Neural cell (in vitro differentiated cells): ENCODE results near the gene CFAP97D1. TPM values are rescaled to one million over a fixed set of nuclear protein-coding genes. Genes with fewer than 3 reads are reported as not detected.

Experiments
- H2AFZ ChIP-seq: fragments of 200-600, 300-800 bp; sonication (generic), shearing (Covaris generic); 2 replicates; pipeline ENCODE4 v1.6.0; 2014; ENCODE audit warnings: low read depth, mild to moderate bottlenecking, antibody characterized with exemption, low read length, moderate library complexity
- H3F3A ChIP-seq: fragments of 200-600 bp; shearing (Covaris generic); 2 replicates; pipeline ENCODE4 v1.6.1; 2016; ENCODE audit warnings: mild to moderate bottlenecking, moderate library complexity, mixed read lengths, antibody characterized with exemption, low read length; ENCODE audit not compliant: insufficient read depth, poor library complexity, severe bottlenecking
- H3K27ac ChIP-seq: fragments of 200-600, 300-800 bp; sonication (generic), shearing (Covaris generic); 2 replicates; pipeline ENCODE4 v1.5.1; 2014; ENCODE audit warnings: mild to moderate bottlenecking, low read length, moderate library complexity
- H3K27me3 ChIP-seq: fragments of 300-800, 200-600 bp; sonication (generic), shearing (Covaris generic); 2 replicates; pipeline ENCODE4 v1.6.0; 2014; ENCODE audit warnings: mild to moderate bottlenecking, low read depth, low read length, moderate library complexity; ENCODE audit not compliant: insufficient read depth
- H3K36me3 ChIP-seq: fragments of 300-800, 200-600 bp; sonication (generic), shearing (Covaris generic); 2 replicates; pipeline ENCODE4 v1.5.1; 2014; ENCODE audit warnings: mild to moderate bottlenecking, antibody characterized with exemption, low read length, moderate library complexity; ENCODE audit not compliant: insufficient read depth
- H3K4me2 ChIP-seq: fragments of 300-800, 200-600 bp; sonication (generic), shearing (Covaris generic); 2 replicates; pipeline ENCODE4 v1.6.0; 2014; ENCODE audit warnings: mild to moderate bottlenecking, low read length
- H3K4me3 ChIP-seq: fragments of 300-800, 200-600 bp; sonication (generic), shearing (Covaris generic); 2 replicates; pipeline ENCODE4 v1.5.1; 2014; ENCODE audit warnings: mild to moderate bottlenecking, low read length, moderate library complexity
- H3K79me2 ChIP-seq: fragments of 200-600 bp; shearing (Covaris generic); replicated peaks from 2 replicates; pipeline ENCODE4 v1.6.0; 2014; ENCODE audit warnings: mild to moderate bottlenecking, low read length, moderate library complexity; ENCODE audit not compliant: insufficient read depth
- H3K9ac ChIP-seq: fragments of 300-800, 200-600 bp; sonication (generic), shearing (Covaris generic); 2 replicates; pipeline ENCODE4 v1.6.1; 2016; ENCODE audit warnings: mild to moderate bottlenecking, low read length, mixed read lengths
- H3K9me2 ChIP-seq: fragments of 200-600 bp; shearing (Covaris generic); 2 replicates; pipeline ENCODE4 v1.6.1; 2016; ENCODE audit warnings: mild to moderate bottlenecking, low read length, mixed read lengths; ENCODE audit not compliant: insufficient read depth
- H3K9me3 ChIP-seq: fragments of 200-600, 300-800 bp; sonication (generic), shearing (Covaris generic); 2 replicates; pipeline ENCODE4 v1.6.1; 2016; ENCODE audit warnings: mild to moderate bottlenecking, mixed run types, low read length, moderate library complexity, mixed read lengths
- H4K20me1 ChIP-seq: fragments of 200-600 bp; shearing (Covaris generic); 2 replicates; pipeline ENCODE4 v1.6.1; 2016; ENCODE audit warnings: mild to moderate bottlenecking, mixed run types; ENCODE audit not compliant: insufficient read depth
- CTCF ChIP-seq: fragments of 450-650 bp; IDR thresholded peaks from 2 replicates; pipeline ENCODE4 v1.5.1; 2014; ENCODE audit warnings: antibody characterized with exemption, mild to moderate bottlenecking, moderate library complexity; ENCODE audit not compliant: poor library complexity, severe bottlenecking
- EP300 ChIP-seq: fragments of 450-650 bp; conservative IDR thresholded peaks from 2 replicates; pipeline ENCODE4 v1.6.1; 2014; ENCODE audit warnings: antibody characterized with exemption, mild to moderate bottlenecking, moderate library complexity; ENCODE audit not compliant: poor library complexity, severe bottlenecking
- EZH2 ChIP-seq: fragments of 200-600, 300-800 bp; shearing (Covaris generic), sonication (generic); IDR thresholded peaks from 2 replicates; pipeline ENCODE4 v1.6.1; 2014; ENCODE audit warnings: antibody characterized with exemption, low read length, borderline replicate concordance, mild to moderate bottlenecking; ENCODE audit not compliant: insufficient read depth, poor library complexity, severe bottlenecking
- MXI1 ChIP-seq: fragments of 450-650 bp; conservative IDR thresholded peaks from 2 replicates; pipeline ENCODE4 v1.6.1; 2014; ENCODE audit warnings: antibody characterized with exemption, mild to moderate bottlenecking; ENCODE audit not compliant: poor library complexity, severe bottlenecking
- POLR2AphosphoS5 ChIP-seq: IDR thresholded peaks from 2 replicates; pipeline ENCODE4 v1.6.1; 2012
- RAD21 ChIP-seq: fragments of 450-650 bp; conservative IDR thresholded peaks from 2 replicates; pipeline ENCODE4 v1.6.1; 2014; ENCODE audit warnings: antibody characterized with exemption, mild to moderate bottlenecking, moderate library complexity
- REST ChIP-seq: IDR thresholded peaks from 2 replicates; pipeline ENCODE4 v1.6.1; 2012; ENCODE audit warnings: borderline replicate concordance
- SMC3 ChIP-seq: fragments of 450-650 bp; conservative IDR thresholded peaks from 2 replicates; pipeline ENCODE4 v1.6.1; 2014; ENCODE audit warnings: antibody characterized with exemption, mild to moderate bottlenecking, moderate library complexity; ENCODE audit not compliant: poor library complexity
- TAF1 ChIP-seq: IDR thresholded peaks from 2 replicates; pipeline ENCODE4 v1.6.1; 2012; ENCODE audit warnings: low read depth
- polyA plus RNA-seq: library from polyadenylated mRNA; depleted of rRNA; stranded (reverse); fragments of >200 nt; gene quantifications from 2 replicates; pipeline ENCODE4 v1.2.3, GENCODE V29; 2014

Gene CFAP97D1
- polyA plus RNA-seq, 1 donor from 2014 or later: 0.09 TPM

GRCh38 chr17:43823350-43824084, 43.3 kb downstream of the CFAP97D1 start:
- H3K4me2 ChIP-seq: no peak overlapping the region
- TF ChIP-seq RAD21: no peak
- no peak for TF ChIP-seq POLR2AphosphoS5
- no peak for TF ChIP-seq CTCF
- no peak for TF ChIP-seq TAF1
- no peak for TF ChIP-seq MXI1
- H2AFZ ChIP-seq: no peak overlapping the region
- H3K36me3 ChIP-seq: no peaks in the 10 kb centered on the region
- H3K79me2 ChIP-seq: no peaks in the 10 kb centered on the region
- no peak overlapping the region for H3K4me3 ChIP-seq
- H3K9me2 ChIP-seq: no peaks in the 10 kb centered on the region
- H3K9ac ChIP-seq: no peak overlapping the region
- H4K20me1 ChIP-seq: no peaks in the 10 kb centered on the region
- H3K27me3 ChIP-seq: no peaks in the 10 kb centered on the region
- H3K27ac ChIP-seq: no peak overlapping the region
- no peaks in the 10 kb centered on the region for H3F3A ChIP-seq
- H3K9me3 ChIP-seq: no peaks in the 10 kb centered on the region

- Histone ChIP-seq H3K9ac (no peak overlapping the region), H3K79me2 (no peaks in the 10 kb centered on the region), H3K36me3 (no peaks in the 10 kb centered on the region), H2AFZ (no peak overlapping the region), H4K20me1 (no peaks in the 10 kb centered on the region), H3K9me3 (no peaks in the 10 kb centered on the region), H3K27ac (no peak overlapping the region), H3K9me2 (no peaks in the 10 kb centered on the region), H3F3A (no peaks in the 10 kb centered on the region), H3K27me3 (no peaks in the 10 kb centered on the region), H3K4me3 (no peak overlapping the region), H3K4me2 (no peak overlapping the region)
- TF ChIP-seq TAF1: no peak
- TF ChIP-seq MXI1: no peak
These were observed 45.3 kb downstream of the CFAP97D1 start for GRCh38 chr17:43825567-43825966.

- no peak overlapping the region for H3K9ac ChIP-seq
- H3K36me3 ChIP-seq: no peaks in the 10 kb centered on the region
- H2AFZ ChIP-seq: no peak overlapping the region
- no peaks in the 10 kb centered on the region for H3K27me3 ChIP-seq
- no peaks in the 10 kb centered on the region for H3K9me2 ChIP-seq
- H3F3A ChIP-seq: no peaks in the 10 kb centered on the region
- H3K79me2 ChIP-seq: no peaks in the 10 kb centered on the region
- H3K9me3 ChIP-seq: no peaks in the 10 kb centered on the region
- no peak overlapping the region for H3K27ac ChIP-seq
- TF ChIP-seq MXI1 (no peak), EZH2 (no peak), EP300 (no peak), POLR2AphosphoS5 (no peak), SMC3 (no peak), TAF1 (no peak), RAD21 (no peak), CTCF (no peak), REST (no peak)
- no peaks in the 10 kb centered on the region for H4K20me1 ChIP-seq
- no peak overlapping the region for H3K4me2 ChIP-seq
- no peak overlapping the region for H3K4me3 ChIP-seq
These were observed 46.0 kb downstream of the CFAP97D1 start for GRCh38 chr17:43826206-43826605.
